RCC 7860 (cell line): Measurements from ENCODE around the gene POTEF.
"Not testable (repeated sequence)": the region's sequence is repeated elsewhere in the genome, so short reads cannot be mapped to it uniquely, and the experiment has no call there.

Experiments
- DNase-seq: peaks from one replicate; pipeline ENCODE4 v3.0.0-alpha.2; 2015; ENCODE audit warnings: low spot score
- FAIRE-seq: peaks from 2 replicates; lab custom pipeline; 2012; peaks lifted over from hg19 to GRCh38; lab: Jason Lieb, UNC

POTEF gene

GRCh38 chr2:130153721-130154422, 24.9 kb upstream of the POTEF start:
- not testable (repeated sequence) for DNase-seq, FAIRE-seq

- FAIRE-seq (no peak), DNase-seq (no peak)
These were observed 24.0 kb upstream of the POTEF start for GRCh38 chr2:130152816-130153595.

GRCh38 chr2:130152136-130152815, 23.3 kb upstream of the POTEF start:
- DNase-seq, FAIRE-seq: not testable (repeated sequence)

- DNase-seq, FAIRE-seq: not testable (repeated sequence)
These were observed 22.1 kb upstream of the POTEF start for GRCh38 chr2:130151145-130151512.

- no peak for FAIRE-seq
- DNase-seq, result no peak
These were observed 21.4 kb upstream of the POTEF start for GRCh38 chr2:130150181-130151144.

- FAIRE-seq, DNase-seq: not testable (repeated sequence)
These were observed 19.5 kb upstream of the POTEF start for GRCh38 chr2:130148515-130148914.

GRCh38 chr2:130145006-130145414, 16.0 kb upstream of the POTEF start, which contains the start of gene CCDC74B:
Gene CCDC74B (minus strand): TSS chr2:130145112. CDS start chr2:130144996, 116 bp downstream.
- DNase-seq, result peak; percentile 36

GRCh38 chr2:130143266-130144039, 14.4 kb upstream of the POTEF start:
- not testable (repeated sequence) for FAIRE-seq, DNase-seq

More at GRCh38 chr2:130145006-130145414, 16.0 kb upstream of the POTEF start, which contains the start of gene CCDC74B:
- not testable (repeated sequence) for FAIRE-seq

- DNase-seq, result not testable (repeated sequence)
These were observed 13.6 kb upstream of the POTEF start for GRCh38 chr2:130142396-130143265.

GRCh38 chr2:130141645-130142370, 12.8 kb upstream of the POTEF start:
- not testable (repeated sequence) for DNase-seq, FAIRE-seq

More at GRCh38 chr2:130142396-130143265, 13.6 kb upstream of the POTEF start:
- FAIRE-seq, result not testable (repeated sequence)

- DNase-seq, FAIRE-seq: not testable (repeated sequence)
These were observed 12.0 kb upstream of the POTEF start for GRCh38 chr2:130141002-130141401.

GRCh38 chr2:130140516-130140915, 11.5 kb upstream of the POTEF start:
- not testable (repeated sequence) for FAIRE-seq, DNase-seq

GRCh38 chr2:130139331-130140280, 10.6 kb upstream of the POTEF start:
- not testable (repeated sequence) for FAIRE-seq, DNase-seq

GRCh38 chr2:130138841-130139251, 9.8 kb upstream of the POTEF start:
- DNase-seq, FAIRE-seq: not testable (repeated sequence)

GRCh38 chr2:130138326-130138725, 9.3 kb upstream of the POTEF start:
- not testable (repeated sequence) for FAIRE-seq, DNase-seq

GRCh38 chr2:130137118-130137517, 8.1 kb upstream of the POTEF start:
- not testable (repeated sequence) for FAIRE-seq, DNase-seq
